Pons (tissue), 1 donor: Measurements from ENCODE around the gene IYD.
"Not testable (repeated sequence)": the region's sequence is repeated elsewhere in the genome, so short reads cannot be mapped to it uniquely, and the experiment has no call there.

Experiments
- DNase-seq: peaks from one replicate; pipeline ENCODE4 v3.0.0-alpha.2; 2016; ENCODE audit warnings: low spot score

IYD gene

GRCh38 chr6:150430815-150431214 lies 62.0 kb downstream of the IYD start:
- no peak for DNase-seq

DNA sequence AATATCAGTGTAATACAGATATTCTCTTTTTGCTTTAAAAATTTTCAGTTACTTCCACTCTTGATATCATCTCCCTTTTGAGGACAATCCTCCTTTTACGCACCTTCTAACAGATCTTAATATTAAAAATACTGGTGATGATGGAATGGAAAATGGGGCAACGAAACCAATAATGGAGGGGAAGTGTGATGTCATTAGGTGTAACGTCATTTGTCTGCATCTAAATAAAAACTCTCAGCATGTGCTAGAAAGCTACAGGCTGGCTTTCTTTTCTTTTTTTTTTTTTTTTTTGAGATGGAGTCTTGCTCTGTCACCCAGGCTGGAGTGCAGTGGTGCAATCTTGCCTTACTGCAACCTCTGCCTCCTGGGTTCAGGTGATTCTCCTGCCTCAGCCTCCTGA lies 66.5 kb downstream of the IYD start:
- DNase-seq = no peak

GRCh38 chr6:150435832-150436231 lies 67.0 kb downstream of the IYD start:
- DNase-seq = no peak

DNA sequence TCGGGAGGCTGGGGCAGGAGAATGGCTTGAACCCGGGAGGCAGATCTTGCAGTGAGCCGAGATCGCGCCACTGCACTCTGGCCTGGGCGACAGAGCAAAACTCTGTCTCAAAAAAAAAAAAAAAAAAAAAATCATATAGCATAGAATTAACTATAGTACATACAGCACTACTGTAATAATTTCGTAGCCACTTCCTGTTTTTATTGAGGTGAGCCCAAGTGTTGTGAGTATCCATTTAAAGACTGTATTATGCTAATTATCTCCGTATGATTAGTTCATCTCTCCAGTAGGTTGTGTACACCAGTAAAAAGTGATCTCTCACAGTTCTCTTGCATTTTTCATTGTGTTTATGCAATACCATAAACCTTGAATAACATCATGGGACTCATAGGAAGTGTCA lies 70.6 kb downstream of the IYD start:
- DNase-seq = no peak

- no peak for DNase-seq
These were observed 74.8 kb downstream of the IYD start for GRCh38 chr6:150443621-150444020.

DNA sequence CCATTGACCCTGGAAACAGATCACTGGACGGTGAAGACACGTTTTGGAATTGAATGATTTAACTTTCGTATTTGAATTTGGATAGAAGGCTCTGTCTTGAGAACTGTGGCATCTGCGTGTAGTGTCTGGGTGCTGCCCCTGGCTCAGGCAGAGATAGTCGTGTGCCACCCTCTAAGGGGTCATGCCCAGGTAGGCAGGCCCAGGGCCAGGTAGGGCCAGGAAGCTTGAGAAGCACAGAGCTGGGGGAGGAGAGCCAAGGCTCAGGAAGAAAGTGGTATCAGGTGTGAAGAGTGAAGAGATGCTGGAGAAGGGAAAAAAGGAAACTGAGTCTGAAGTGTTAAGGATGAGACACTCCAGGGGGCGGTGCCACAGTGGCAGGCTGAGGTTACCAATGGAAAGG lies 75.5 kb downstream of the IYD start:
- DNase-seq = no peak

GRCh38 chr6:150445486-150445885 lies 76.7 kb downstream of the IYD start:
- DNase-seq = no peak

GRCh38 chr6:150448221-150448620 lies 79.4 kb downstream of the IYD start:
- DNase-seq = no peak

- not testable (repeated sequence) for DNase-seq
These were observed 80.2 kb downstream of the IYD start for GRCh38 chr6:150449055-150449454.

DNA sequence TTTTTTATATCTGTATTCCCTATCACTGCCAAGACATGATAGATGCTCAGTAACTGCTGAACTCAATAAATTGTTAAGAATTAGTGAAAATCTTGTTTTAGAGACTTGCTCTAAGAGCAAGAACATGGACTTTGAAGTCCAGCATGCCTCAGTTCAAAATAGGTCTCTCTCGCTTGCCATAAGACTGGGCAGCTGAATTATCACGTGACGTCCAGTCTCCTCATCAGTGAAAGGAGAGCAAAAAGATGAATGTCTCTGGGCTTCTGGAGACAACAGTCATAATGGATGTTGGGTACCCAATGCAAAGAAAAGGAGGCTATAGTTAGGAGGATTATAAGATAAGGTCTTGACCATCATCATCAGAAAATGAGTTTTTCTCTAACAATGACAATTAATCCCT lies 82.1 kb downstream of the IYD start:
- no peak for DNase-seq

- no peak for DNase-seq
These were observed 83.1 kb downstream of the IYD start for GRCh38 chr6:150451807-150452427.

GRCh38 chr6:150452428-150453243 lies 83.8 kb downstream of the IYD start:
- no peak for DNase-seq

DNA sequence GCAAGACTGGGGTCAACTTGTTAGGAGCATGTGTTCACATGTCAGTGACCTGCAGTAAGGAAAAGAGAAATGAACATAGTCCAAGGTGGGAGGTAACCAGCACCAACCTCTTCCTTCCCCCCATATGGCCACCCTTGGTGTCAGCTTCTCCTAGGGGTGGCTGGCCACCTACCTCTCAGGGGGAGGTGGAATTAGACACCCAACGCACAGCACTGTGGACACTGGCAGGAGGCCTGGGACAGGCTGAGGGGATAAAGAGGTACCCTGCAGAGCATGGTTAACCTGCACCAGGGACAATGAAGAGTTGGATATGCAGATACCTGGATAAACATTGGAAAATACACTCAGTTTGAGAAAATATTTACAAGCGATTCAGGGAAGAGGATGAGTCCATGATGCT lies 84.5 kb downstream of the IYD start:
- no peak for DNase-seq
